H1 (cell line): Measurements from ENCODE around the gene PIAS2. TPM values are rescaled to one million over a fixed set of nuclear protein-coding genes. Genes with fewer than 3 reads are reported as not detected.

Experiments used
- CTCF ChIA-PET: fragments of 300-600 bp; sonication (Branson Sonifier 250); formaldehyde crosslinking; loops from one replicate; lab custom pipeline; 2021; ENCODE audit not compliant: partially characterized antibody; lab: Charles Lee
- POLR2A ChIA-PET: fragments of 300-600 bp; sonication (Branson Sonifier 250); formaldehyde crosslinking; loops from one replicate; lab custom pipeline; 2021; ENCODE audit warnings: inconsistent platforms; ENCODE audit not compliant: partially characterized antibody; lab: Charles Lee
- DNase-seq, 2 experiments: peaks; one replicate each; pipeline versions ENCODE4 v3.0.0 to v3.0.0-alpha.2; 2010 to 2022; ENCODE audit warnings: low spot score in 2 of 2, low read depth in 1 of 2, mixed read lengths in 1 of 2
- FAIRE-seq: peaks from 2 replicates; lab custom pipeline; 2011; peaks lifted over from hg19 to GRCh38; lab: Jason Lieb, UNC
- H2AFZ ChIP-seq: 2 replicates; pipeline ENCODE4 v1.8.1; 2012; ENCODE audit warnings: low read length, inconsistent platforms
- H2AK5ac ChIP-seq: 2 replicates; pipeline ENCODE4 v1.6.1; 2013; ENCODE audit warnings: low read depth, low read length
- H2BK120ac ChIP-seq: replicated peaks from 2 replicates; pipeline ENCODE3; 2013; ENCODE audit warnings: low read depth, low read length, inconsistent platforms
- H2BK12ac ChIP-seq: 2 replicates; pipeline ENCODE4 v1.6.1; 2013; ENCODE audit warnings: low read depth, low read length
- H2BK15ac ChIP-seq: 2 replicates; pipeline ENCODE4 v1.6.1; 2013; ENCODE audit warnings: low read length
- H2BK20ac ChIP-seq: 2 replicates; pipeline ENCODE4 v1.6.1; 2013; ENCODE audit warnings: low read length
- H2BK5ac ChIP-seq: 2 replicates; pipeline ENCODE4 v1.6.1; 2013; ENCODE audit warnings: low read depth, low read length
- H3K14ac ChIP-seq: 2 replicates; pipeline ENCODE4 v1.6.1; 2013; ENCODE audit warnings: inconsistent platforms; ENCODE audit not compliant: insufficient read length
- H3K18ac ChIP-seq: 2 replicates; pipeline ENCODE4 v1.6.1; 2013; ENCODE audit warnings: low read length; ENCODE audit errors: extremely low read depth
- H3K23ac ChIP-seq: 2 replicates; pipeline ENCODE4 v1.6.1; 2013; ENCODE audit warnings: inconsistent platforms; ENCODE audit not compliant: insufficient read length
- H3K23me2 ChIP-seq: 2 replicates; pipeline ENCODE4 v1.6.1; 2013; ENCODE audit warnings: low read depth, low read length
- H3K27ac ChIP-seq: 2 replicates; pipeline ENCODE4 v1.6.1; 2011; ENCODE audit warnings: low read depth, low read length, inconsistent platforms
- H3K27me3 ChIP-seq, 4 experiments: replicated peaks in 1 of 4; 1 replicate in 1 of 4; 2 replicates in 3 of 4; pipeline versions ENCODE4 v1.6.1 to v1.8.1; 2011 to 2013; ENCODE audit warnings: low read length in 3 of 4, mild to moderate bottlenecking in 3 of 4, inconsistent platforms in 2 of 4, mixed read lengths in 2 of 4, moderate library complexity in 1 of 4; ENCODE audit not compliant: control insufficient read depth in 3 of 4, insufficient read depth in 3 of 4; ENCODE audit errors: extremely low read depth in 1 of 4
- H3K36me3 ChIP-seq, 4 experiments: 2 replicates each; pipeline versions ENCODE4 v1.6.1 to v1.8.1; 2011 to 2013; ENCODE audit warnings: mild to moderate bottlenecking in 4 of 4, low read length in 3 of 4, moderate library complexity in 2 of 4, control low read depth in 1 of 4, inconsistent platforms in 1 of 4; ENCODE audit not compliant: insufficient read depth in 4 of 4, control insufficient read depth in 2 of 4
- H3K4ac ChIP-seq: replicated peaks from 2 replicates; pipeline ENCODE3; 2013; ENCODE audit warnings: low read length, low read depth, mixed read lengths, inconsistent platforms; ENCODE audit not compliant: insufficient read length
- H3K4me1 ChIP-seq, 4 experiments: replicated peaks in 1 of 4; 1 replicate in 1 of 4; 2 replicates in 3 of 4; pipeline versions ENCODE4 v1.6.1 to v1.8.1; 2011 to 2013; ENCODE audit warnings: low read length in 3 of 4, inconsistent platforms in 2 of 4, mixed read lengths in 1 of 4; ENCODE audit not compliant: insufficient read depth in 4 of 4, control insufficient read depth in 3 of 4
- H3K4me2 ChIP-seq, 2 experiments: 2 replicates each; pipeline versions ENCODE4 v1.6.1 to v1.8.1; 2011 to 2013; ENCODE audit warnings: low read depth in 2 of 2, low read length in 2 of 2, control low read depth in 1 of 2, inconsistent platforms in 1 of 2, mild to moderate bottlenecking in 1 of 2; ENCODE audit not compliant: insufficient read depth in 1 of 2
- H3K4me3 ChIP-seq, 4 experiments: fragments of 200-600, 300-600 bp in 1 of 4; sonication (generic), shearing (Covaris generic), sonication (Bioruptor Twin) in 1 of 4; 2 replicates each; pipeline versions ENCODE4 v1.5.1 to v1.8.1; 2011 to 2016; ENCODE audit warnings: low read length in 4 of 4, low read depth in 3 of 4, control low read depth in 2 of 4, inconsistent platforms in 2 of 4, mild to moderate bottlenecking in 2 of 4, mixed read lengths in 1 of 4, moderate library complexity in 1 of 4; ENCODE audit not compliant: insufficient read depth in 2 of 4; ENCODE audit errors: extremely low read depth in 1 of 4
- H3K56ac ChIP-seq: replicated peaks from 2 replicates; pipeline ENCODE3; 2013; ENCODE audit warnings: low read depth, mild to moderate bottlenecking, mixed read lengths, low read length, inconsistent platforms; ENCODE audit not compliant: insufficient read length
- H3K79me1 ChIP-seq: 2 replicates; pipeline ENCODE4 v1.6.1; 2013; ENCODE audit warnings: low read depth, low read length, control low read depth
- H3K79me2 ChIP-seq, 2 experiments: 2 replicates each; pipeline versions ENCODE4 v1.6.1 to v1.8.1; 2012 to 2013; ENCODE audit warnings: low read length in 2 of 2, mild to moderate bottlenecking in 2 of 2, inconsistent platforms in 1 of 2; ENCODE audit not compliant: insufficient read depth in 2 of 2, control insufficient read depth in 1 of 2
- H3K9ac ChIP-seq, 4 experiments: replicated peaks in 1 of 4; 1 replicate in 1 of 4; 2 replicates in 3 of 4; pipeline versions ENCODE4 v1.6.1 to v1.8.1; 2011 to 2013; ENCODE audit warnings: low read depth in 3 of 4, low read length in 3 of 4, control low read depth in 2 of 4, mild to moderate bottlenecking in 2 of 4, moderate library complexity in 2 of 4, inconsistent platforms in 1 of 4; ENCODE audit errors: extremely low read depth in 1 of 4
- H3K9me3 ChIP-seq, 2 experiments: 2 replicates each; pipeline versions ENCODE4 v1.6.1 to v1.8.1; 2012 to 2013; ENCODE audit warnings: mild to moderate bottlenecking in 2 of 2, moderate library complexity in 2 of 2, control low read depth in 1 of 2, inconsistent platforms in 1 of 2, low read depth in 1 of 2, low read length in 1 of 2, mixed read lengths in 1 of 2; ENCODE audit not compliant: insufficient read depth in 2 of 2
- H4K20me1 ChIP-seq, 2 experiments: replicated peaks in 1 of 2; 2 replicates each; pipeline versions ENCODE3 to v1.8.1; 2011 to 2013; ENCODE audit warnings: inconsistent platforms in 2 of 2, low read length in 2 of 2, mild to moderate bottlenecking in 1 of 2; ENCODE audit not compliant: insufficient read depth in 2 of 2, control insufficient read depth in 1 of 2
- H4K5ac ChIP-seq: 2 replicates; pipeline ENCODE4 v1.6.1; 2013; ENCODE audit warnings: low read length, low read depth, mixed read lengths, inconsistent platforms; ENCODE audit not compliant: insufficient read length
- H4K8ac ChIP-seq: 2 replicates; pipeline ENCODE4 v1.8.0; 2013; ENCODE audit warnings: mild to moderate bottlenecking, moderate library complexity, low read length, inconsistent platforms; ENCODE audit not compliant: insufficient read depth; ENCODE audit errors: extremely low read depth
- H4K91ac ChIP-seq: replicated peaks from 2 replicates; pipeline ENCODE3; 2013; ENCODE audit warnings: low read length, mixed read lengths, inconsistent platforms; ENCODE audit not compliant: insufficient read length
- MAFK ChIP-seq: IDR thresholded peaks from 2 replicates; pipeline ENCODE4 v1.6.1; 2012; ENCODE audit warnings: low read depth, mild to moderate bottlenecking, improper control_type of control experiment, low read length
- RAD21 ChIP-seq, 2 experiments: IDR thresholded peaks in 1 of 2; conservative IDR thresholded peaks in 1 of 2; 2 replicates each; pipeline ENCODE4 v1.6.1; 2011; ENCODE audit warnings: low read depth in 2 of 2, low read length in 2 of 2, improper control_type of control experiment in 1 of 2, inconsistent platforms in 1 of 2, mild to moderate bottlenecking in 1 of 2, moderate library complexity in 1 of 2
- RFX5 ChIP-seq: IDR thresholded peaks from 2 replicates; pipeline ENCODE4 v1.6.1; 2011; ENCODE audit warnings: low read depth, low read length, improper control_type of control experiment, borderline replicate concordance
- WGBS, 2 experiments: shearing (Covaris generic) in 1 of 2; methylation state at CpG; one replicate each; pipeline versions ENCODE4 v1.1.6 to v1.1.7; 2013 to 2015; ENCODE audit warnings: low lambda C conversion rate in 2 of 2, mixed read lengths in 2 of 2, inconsistent platforms in 1 of 2, low coverage in 1 of 2, missing lambda C conversion rate in 1 of 2; ENCODE audit not compliant: insufficient replicate concordance in 2 of 2, insufficient coverage in 1 of 2, insufficient read length in 1 of 2; ENCODE audit errors: extremely low coverage in 1 of 2, missing lambda C conversion rate in 1 of 2; 5-methylcytosine and 5-hydroxymethylcytosine counted together
- polyA plus RNA-seq, 7 experiments: library from polyadenylated mRNA; depleted of rRNA in 3 of 7; stranded (reverse) in 5 of 7; unstranded in 2 of 7; fragments of >200 nt in 5 of 7; fragments of 200-250 nt in 2 of 7; gene quantifications; 1 replicate in 5 of 7; 2 replicates in 1 of 7; 4 replicates in 1 of 7; pipeline versions ENCODE4 v1.2.1 to v1.2.3, GENCODE V29; 2011 to 2013; ENCODE audit warnings: missing spikeins in 2 of 7, mixed read lengths in 2 of 7
- total RNA-seq: library from RNA; stranded (reverse); fragmentation: NEBNext Ultra II Directional; extraction: Animal tissue kit (Norgen Biotek cat#: 25700); gene quantifications from 2 replicates; pipeline ENCODE4 v1.2.1, GENCODE V29; 2021
- TF ChIP-seq, protein P1 (sequence below), 3 experiments: IDR thresholded peaks; 1 replicate in 2 of 3; 2 replicates in 1 of 3; pipeline versions ENCODE4 v1.5.1 to v1.6.1; 2011; ENCODE audit warnings: low read length in 3 of 3, mild to moderate bottlenecking in 3 of 3, inconsistent platforms in 2 of 3, low read depth in 1 of 3, moderate library complexity in 1 of 3; ENCODE audit not compliant: insufficient read depth in 1 of 3; ENCODE audit errors: control extremely low read depth in 1 of 3

The PIAS2 gene
- total and polyA plus RNA-seq, 2 of the 8 experiments (the other 6 are each of a cell fraction or from before 2014, with no cell fraction given): 20.1 to 53.9 TPM

DNA sequence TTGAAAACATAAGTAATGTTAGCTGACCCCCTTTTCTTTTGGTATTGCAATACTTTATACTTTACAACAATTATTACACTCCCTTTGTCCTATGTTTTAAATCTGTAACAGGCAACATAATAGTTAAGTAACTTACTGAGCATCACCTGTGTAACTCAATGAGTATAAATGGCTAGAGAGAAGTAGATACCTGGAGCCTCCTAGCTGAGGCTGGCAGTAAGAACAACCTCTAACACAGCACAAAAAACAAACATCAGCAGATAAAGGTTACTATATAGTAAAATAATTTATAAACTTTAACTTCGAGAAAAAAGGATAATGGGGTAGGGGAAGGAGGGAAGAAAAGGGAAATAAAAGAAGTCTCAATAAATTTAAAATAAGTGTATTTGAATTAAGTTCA is 87.4 kb downstream of the PIAS2 start:
- Histone ChIP-seq H3K4me3 (no peak overlapping the region), H3K14ac (no peak overlapping the region), H3K27ac (no peak overlapping the region), H2AFZ (no peak overlapping the region), H2BK15ac (no peak overlapping the region), H3K79me1 (no peaks in the 10 kb centered on the region), H2BK12ac (no peak overlapping the region), H2BK5ac (no peak overlapping the region), H3K4me2 (no peak overlapping the region), H2BK20ac (no peak overlapping the region), H2BK120ac (no peak overlapping the region), H3K56ac (no peak overlapping the region), H3K79me2 (no peaks in the 10 kb centered on the region), H4K8ac (no peak overlapping the region), H3K23me2 (no peaks in the 10 kb centered on the region), H3K4ac (no peak overlapping the region), H3K23ac (no peak overlapping the region), H3K27me3 (no peaks in the 10 kb centered on the region), H4K5ac (no peak overlapping the region), H4K91ac (no peak overlapping the region), H2AK5ac (no peak overlapping the region), H3K18ac (no peak overlapping the region), H4K20me1 (no peaks in the 10 kb centered on the region), H3K9me3 (no peaks in the 10 kb centered on the region), H3K36me3 (peaks cover 2 to 37% (median 15%) of the 10 kb centered on the region in 4 experiments; a peak in 7 of 8 replicates), H3K4me1 (no peaks in the 10 kb centered on the region), H3K9ac (no peak overlapping the region)
- FAIRE-seq (no peak), DNase-seq (no peak)
- CTCF ChIA-PET: interaction anchor here (0.7 to 1.4 kb wide), 9 partner anchors 8 to 105 kb away, joined by 3 to 6 read pairs (median 3); partner anchors contain the start of gene ST8SIA5
- WGBS, 2 experiments: 71 to 100% methylated on average over 1 of the region's 1 CpG
- TF ChIP-seq, protein P1, sequence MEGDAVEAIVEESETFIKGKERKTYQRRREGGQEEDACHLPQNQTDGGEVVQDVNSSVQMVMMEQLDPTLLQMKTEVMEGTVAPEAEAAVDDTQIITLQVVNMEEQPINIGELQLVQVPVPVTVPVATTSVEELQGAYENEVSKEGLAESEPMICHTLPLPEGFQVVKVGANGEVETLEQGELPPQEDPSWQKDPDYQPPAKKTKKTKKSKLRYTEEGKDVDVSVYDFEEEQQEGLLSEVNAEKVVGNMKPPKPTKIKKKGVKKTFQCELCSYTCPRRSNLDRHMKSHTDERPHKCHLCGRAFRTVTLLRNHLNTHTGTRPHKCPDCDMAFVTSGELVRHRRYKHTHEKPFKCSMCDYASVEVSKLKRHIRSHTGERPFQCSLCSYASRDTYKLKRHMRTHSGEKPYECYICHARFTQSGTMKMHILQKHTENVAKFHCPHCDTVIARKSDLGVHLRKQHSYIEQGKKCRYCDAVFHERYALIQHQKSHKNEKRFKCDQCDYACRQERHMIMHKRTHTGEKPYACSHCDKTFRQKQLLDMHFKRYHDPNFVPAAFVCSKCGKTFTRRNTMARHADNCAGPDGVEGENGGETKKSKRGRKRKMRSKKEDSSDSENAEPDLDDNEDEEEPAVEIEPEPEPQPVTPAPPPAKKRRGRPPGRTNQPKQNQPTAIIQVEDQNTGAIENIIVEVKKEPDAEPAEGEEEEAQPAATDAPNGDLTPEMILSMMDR (IDR thresholded peaks at IDR 0.05; ENCODE audit: control extremely low read depth in 1 of 3, insufficient read depth in 1 of 3, low read depth in 1 of 3, low read length in 3 of 3): peak in 1 of 3 experiments; percentile 36; a peak in 1 of 4 replicates
- TF ChIP-seq MAFK (no peak), RFX5 (no peak), RAD21 (IDR thresholded peaks at IDR 0.05 in 1 of 2, conservative IDR thresholded peaks at IDR 0.05 in 1 of 2; ENCODE audit: low read depth in 2 of 2, low read length in 2 of 2) (peak; percentile 40 to 52)
- POLR2A ChIA-PET: no interaction called here
